GM19238 (cell line): Measurements from ENCODE around the gene POLR3K.
A peak's percentile ranks its signal among the peaks of the same experiment; 100 is the strongest.

Experiments
- DNase-seq: peaks from one replicate; pipeline ENCODE4 v3.0.0; 2011; ENCODE audit warnings: low spot score; ENCODE audit not compliant: insufficient read length

POLR3K gene

DNA sequence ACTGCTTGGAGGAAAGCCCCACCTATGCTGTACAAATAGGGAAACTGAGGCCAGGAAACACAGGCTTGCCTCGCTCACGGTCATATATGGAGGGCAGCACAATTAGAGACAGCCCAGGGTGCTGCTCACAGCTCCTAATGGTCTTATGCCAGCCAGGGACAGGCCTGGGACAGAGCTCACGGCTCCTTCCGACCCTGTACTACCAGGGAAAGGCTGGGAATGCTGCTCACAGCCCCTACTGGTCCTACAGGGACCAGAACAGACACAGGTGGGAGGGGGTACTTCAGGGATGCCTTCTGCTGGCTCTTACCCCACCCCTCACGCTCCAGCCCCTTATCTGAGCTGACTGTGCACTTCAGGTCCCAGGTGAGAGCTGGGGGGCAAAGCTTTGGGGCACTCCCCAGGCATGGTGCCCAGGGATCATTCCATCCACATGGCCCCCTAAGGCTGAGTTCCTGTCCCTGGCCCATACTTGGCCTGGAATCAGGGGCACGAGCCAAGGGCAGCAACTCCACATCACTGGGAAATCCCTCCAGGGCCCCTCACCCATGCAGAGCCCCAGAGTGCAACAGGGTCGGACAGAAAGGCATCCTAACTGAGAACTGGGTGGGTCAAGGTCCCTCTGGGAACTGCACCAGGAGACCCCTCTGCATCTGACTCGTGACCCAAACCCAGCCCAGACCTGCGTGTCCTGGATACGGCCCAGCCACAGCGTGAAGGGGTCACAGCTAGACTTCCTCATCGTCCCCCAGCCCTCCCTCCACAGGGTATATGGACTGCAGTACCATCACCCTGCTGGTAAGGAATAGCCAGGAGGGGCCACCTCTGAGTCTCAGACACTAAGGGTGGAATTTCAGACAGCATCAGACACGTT is 13.1 kb upstream of the POLR3K start:
- no peak for DNase-seq

DNA sequence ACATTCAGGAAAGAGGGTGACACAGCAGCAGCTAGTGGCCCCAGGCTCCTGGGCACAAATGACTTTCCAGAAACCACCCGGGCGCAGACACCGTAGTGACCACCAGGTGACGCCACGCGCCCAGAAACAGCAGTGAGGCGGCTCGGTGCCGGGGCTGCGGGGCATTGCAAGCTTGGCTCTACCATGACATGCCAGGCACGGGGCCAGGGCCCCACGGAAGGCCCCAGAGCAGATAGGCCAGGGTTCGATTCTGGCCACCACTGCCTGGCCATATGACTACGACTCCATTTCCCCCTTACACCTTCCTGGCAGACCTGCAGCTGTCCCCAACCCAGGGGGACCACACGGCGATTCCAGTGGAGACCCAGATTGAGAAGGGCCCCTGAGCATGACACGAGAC is 12.3 kb upstream of the POLR3K start:
- peak; percentile 93 for DNase-seq

GRCh38 chr16:64914-65255 is 11.5 kb upstream of the POLR3K start:
- no peak for DNase-seq

DNA sequence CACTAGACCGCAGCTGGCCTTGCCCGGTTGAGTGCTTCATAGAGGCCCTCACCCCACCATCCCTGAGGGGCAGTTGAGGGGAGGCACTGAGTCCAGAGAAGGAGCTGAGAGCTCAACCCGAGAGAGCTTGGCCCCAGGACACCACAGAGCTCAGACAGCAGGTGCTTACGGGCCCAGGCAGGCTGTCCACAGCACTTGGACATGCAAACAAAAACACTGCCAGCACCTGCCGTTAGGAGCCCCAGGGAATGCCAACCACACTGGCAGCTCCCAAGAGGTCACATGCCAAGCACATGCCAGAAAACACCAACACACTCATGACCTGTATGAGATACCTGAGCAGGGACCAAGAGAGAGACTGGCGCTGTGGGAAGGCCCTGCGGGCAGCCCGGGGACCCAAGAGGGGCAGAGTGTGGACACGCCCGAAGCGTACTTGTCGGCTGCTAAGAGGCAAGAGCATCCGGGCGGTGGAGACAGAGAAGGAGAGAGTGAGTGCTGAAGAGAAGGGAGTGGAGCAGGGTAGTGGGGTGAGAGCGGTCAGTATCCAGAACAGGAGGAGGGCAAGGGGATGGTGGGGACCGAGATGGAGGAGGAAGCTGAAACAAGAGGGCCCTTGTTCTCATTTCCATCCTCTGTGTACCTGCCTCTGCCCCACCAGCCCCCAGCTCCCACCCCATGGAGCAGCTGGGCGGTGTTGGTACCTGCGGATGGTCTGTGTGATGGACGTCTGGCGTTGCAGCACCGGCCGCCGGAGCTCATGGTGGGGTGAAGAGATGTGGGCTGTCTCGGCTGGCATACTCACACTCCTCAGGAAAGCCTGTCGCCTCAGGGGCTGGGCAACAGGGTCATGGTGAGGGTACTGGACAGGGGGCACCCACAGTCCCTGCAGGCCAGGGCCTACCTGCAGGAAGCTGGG is 10.8 kb upstream of the POLR3K start:
- no peak for DNase-seq

DNA sequence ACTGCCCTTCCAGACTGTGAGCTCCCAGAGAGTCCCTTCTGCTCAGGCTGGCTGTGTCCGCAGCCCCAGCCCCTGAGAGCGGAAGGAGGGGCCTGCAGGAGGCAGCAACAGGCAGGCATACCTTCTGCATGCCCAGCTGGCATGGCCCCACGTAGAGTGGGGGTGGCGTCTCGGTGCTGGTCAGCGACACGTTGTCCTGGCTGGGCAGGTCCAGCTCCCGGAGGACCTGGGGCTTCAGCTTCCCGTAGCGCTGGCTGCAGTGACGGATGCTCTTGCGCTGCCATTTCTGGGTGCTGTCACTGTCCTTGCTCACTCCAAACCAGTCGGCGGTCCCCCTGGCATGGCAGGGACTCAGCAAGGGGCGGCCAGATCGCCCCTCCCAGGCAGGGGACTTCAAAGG is 10.1 kb upstream of the POLR3K start:
- no peak for DNase-seq

DNA sequence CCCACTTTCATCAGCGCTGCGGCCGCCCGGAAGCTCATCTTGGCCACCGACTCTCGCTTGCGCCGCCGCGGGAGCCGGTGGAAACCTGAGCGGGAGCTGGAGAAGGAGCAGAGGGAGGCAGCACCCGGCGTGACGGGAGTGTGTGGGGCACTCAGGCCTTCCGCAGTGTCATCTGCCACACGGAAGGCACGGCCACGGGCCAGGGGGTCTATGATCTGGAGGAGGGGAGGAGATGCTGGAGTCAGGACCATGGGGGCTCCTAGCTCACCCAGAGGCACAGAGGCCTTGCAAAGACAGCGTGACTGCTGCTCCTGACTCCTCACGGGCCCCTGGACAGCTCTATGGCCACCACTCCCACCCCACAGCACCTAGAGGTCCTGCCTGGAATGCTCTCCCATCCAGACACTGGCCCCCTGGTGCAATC is 9.6 kb upstream of the POLR3K start:
- no peak for DNase-seq

DNA sequence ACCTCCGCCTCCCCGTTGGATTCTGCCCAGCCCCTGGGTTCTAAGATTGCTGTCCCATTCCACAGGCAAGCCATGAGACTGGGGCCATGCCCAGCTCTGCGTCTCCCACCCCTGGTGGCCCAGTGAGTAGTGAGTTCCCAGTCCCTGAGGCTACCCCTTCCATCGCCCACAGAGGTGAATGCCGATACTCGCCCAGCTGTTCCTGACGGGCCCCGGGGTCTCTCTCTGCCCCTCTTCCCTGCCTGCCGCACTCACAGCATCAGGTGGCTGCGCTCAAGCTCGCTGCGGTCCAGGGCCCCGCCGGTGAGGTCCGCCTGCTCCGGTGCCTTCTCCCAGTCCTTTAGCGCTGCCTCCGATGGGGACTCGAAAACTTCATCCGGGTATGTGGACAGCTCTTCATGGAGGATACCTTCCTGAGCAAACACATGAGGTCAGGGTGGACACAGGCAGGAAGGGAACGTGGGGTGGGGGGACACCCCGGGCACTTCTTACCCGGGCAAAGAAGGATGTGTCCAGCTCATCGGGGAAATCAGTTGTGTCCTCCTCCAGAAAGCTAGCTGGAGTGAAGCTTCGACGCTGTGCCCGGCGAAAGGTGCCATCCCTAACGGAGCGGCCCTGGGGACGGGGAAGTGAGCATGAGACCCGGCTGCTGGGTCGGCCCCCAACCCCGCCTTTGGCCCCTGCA is 9.0 kb upstream of the POLR3K start:
- DNase-seq = no peak

DNA sequence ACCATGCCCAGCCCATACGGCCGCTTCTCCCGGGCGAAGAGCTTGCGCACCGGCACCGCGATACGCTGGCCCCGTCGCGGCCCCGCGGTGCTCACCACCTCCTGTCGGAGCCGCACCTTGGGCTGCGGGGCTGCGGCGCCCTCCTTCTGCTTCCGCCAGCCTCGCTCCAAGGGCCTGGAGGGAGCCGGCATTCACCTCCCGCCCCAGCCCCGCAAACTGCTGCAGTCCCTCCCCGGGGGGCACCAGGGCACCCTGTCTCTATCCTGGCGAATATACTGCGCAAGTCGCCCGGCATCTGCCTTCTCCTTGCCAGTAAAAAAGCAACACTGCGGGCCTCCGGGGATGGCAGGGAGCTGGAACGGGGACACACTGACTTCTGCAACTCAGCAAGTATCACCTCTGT is 8.5 kb upstream of the POLR3K start:
- DNase-seq = no peak

DNA sequence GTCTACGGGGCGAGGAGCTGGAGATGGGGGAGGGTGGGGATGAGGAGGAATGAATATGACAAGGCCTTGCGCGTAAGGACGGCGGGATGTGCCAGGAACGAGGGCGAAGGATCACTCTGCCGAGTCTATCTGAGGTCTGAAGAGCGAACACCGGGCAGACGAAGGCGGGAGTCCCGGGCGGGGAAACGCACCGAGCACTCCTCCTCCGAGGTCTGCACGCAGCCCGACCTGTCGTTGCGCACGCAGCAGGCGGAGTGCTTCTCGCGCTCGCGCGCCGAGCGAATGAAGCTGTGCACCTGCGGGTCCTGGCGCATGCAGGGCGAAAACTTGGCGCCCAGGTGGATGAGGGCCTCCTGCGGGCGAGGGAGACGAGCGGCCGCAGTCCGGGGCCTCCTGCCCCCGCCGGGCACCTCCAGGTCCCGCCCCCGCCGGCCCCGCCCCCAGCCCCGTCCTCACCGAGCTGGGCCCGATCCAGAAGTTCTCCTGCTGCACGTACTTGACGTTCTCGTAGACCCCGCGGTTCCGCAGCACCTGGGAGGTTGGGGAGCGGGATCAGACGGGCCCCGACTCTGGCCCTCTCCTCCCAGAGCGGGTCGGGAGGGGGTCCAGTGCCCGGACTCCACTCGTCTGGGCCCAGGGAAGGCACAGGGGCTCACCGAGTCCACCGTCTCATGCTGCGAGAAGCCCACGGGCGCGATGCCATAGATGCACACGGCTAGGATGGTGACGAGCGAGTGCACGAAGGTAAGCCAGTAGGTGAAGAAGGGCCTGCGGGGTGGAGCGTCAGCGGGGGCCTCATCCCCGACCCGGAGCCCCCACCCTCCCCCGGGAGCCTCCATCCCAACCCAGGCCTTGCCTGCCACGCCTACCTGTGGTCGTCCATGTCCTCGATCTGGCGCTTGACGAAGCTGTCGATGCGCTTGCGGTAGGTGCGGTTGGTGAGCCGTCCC is 7.8 kb upstream of the POLR3K start:
- DNase-seq = no peak

- DNase-seq = no peak
Measured at GRCh38 chr16:60166-60565, 6.8 kb upstream of the POLR3K start.

- DNase-seq = no peak
Measured at GRCh38 chr16:59440-60059, 6.1 kb upstream of the POLR3K start.

DNA sequence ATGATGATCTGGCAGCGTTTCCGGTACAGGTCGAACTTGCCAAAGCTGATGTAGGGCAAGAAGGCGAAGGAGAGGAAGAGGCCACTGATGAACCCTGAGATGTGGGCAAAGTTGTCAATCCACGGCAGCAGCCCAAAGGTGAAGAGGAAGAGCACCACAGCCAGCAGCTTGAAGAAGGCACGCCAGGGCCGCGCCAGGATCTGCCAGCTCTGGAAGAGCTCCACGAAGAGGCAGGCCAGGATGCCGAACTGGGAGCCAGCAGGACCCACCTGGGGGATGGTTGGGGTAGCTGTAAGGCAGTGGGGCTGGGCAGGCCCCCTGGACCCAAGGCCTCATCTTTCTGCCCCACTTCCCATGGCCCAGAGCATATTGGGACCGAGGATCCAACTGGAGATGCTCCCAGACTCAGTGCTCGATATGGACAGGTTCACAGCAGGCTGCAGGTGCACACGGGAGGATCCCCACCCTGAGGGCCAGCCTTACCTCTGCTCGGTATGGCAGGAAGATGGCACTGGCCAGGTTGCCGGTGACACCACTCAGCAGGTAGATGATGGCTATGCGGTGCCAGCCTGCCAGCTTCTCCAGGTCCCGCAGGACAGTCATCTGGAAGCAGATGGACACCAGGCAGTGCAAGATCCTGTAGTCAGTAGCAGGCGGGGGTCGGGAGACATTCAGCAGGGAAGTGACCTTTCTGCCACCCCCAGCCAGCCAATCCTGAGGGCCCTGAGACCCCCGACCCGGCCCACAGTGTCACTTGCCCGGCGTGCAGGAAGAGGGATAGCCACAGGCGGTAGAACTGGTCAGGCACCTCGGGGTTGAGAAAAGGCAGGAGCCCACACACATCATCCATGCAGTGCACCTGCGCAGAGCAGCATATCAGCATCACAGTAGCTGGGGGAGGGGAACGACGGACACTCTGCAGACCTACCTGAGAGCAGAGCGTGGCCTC is 5.4 kb upstream of the POLR3K start:
- DNase-seq = no peak

DNA sequence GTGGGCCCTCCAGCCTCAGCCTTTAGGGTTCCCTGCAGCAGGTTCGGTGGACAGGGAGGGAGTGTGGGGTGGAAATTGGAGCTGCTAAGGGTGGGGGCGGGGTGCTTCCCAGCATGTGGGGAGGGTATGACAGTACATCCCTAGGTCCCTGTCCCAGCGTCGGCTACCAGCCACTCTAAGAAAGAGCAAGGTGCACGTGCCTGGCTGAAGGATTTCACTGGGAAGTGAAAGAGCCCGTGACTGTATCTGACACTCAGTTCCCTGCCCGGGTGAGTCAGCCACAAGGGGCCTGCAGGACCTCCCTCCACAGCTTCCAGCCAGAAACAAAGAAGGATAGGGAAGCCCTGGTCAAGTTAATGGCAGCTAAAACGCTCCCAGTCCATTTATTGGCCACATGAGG is 4.3 kb upstream of the POLR3K start:
- no peak for DNase-seq

DNA sequence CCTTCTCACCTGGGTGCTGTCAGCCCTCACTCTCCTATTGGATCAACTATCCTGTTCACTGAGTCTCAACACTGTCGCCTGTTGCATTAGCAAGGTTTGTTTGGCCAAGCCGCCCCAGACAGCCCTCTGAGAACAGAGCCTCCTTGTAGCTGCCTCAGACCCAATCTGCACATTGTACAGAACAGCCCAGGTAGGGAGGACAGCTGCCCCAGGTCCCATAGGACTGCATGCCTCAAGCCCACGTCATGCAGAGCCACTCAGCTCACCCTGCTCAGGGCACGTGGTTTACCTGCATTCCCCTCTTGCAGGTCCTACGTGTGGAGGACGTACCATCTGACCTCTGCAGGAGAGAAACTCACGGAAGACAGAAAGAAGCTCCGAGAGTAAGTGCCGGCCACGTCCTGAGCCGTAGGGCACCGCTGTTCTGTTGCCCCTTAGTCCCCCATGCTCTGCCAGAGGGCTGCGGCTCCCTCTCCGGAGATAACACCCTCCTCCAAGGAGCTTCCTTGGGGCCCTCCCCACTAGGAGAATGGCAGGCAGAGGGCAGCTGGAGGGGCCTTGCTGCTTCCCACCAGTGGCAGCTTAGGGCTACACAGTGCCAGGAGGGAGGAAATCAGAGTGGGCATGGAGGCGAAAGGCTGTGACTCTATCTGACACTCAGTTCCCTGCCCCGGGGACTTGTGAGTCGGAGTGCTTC is 3.0 kb upstream of the POLR3K start:
- DNase-seq = no peak

DNA sequence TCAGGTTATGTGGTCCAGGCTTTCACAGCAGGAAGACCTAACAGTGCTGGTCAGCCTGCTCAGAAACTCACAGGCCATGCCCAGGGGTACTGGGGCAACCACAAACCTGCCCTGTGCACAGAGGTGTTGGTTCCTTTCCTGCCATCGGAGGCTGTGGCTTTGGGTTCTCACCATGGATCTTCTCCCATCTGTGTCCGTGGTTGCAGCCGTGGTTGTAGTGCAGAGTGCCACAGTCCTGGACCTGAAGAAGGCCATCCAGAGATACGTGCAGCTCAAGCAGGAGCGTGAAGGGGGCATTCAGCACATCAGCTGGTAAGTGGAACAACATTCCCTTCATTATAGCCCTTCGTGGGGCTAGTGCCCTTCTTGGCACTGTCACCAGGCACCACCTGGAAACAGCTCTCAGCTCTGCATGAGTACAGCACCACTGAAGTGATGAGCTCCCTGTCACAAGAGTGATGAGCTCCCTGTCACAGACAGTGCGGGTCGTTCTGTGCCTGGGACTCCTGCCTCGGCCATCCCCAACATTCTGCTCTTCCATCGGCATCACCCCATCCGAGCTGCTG is 2.2 kb upstream of the POLR3K start:
- no peak for DNase-seq

DNA sequence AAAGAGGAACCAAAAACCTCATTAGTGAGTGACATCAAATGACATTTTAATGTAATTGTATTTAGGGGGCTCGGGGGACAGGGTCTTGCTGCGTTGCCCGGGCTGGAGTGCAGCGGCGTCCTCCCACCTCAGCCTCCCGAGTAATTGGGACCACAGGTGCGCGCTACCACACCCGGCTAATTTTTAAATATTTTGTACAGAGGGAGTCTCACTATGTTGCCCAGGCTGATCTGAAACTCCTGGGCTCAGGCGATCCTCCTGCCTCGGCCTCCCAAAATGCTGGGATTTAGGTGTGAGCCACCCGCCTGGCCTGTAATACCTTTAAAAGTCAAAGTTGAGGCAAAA is 801 bp upstream of the POLR3K start:
- no peak for DNase-seq

GRCh38 chr16:50769-51591 is 2.4 kb downstream of the POLR3K start:
- DNase-seq = no peak

GRCh38 chr16:47234-47633 is 6.2 kb downstream of the POLR3K start:
- DNase-seq = no peak
